NT2/D1 (cell line): ENCODE measurements around the gene DIAPH2.

ENCODE experiments used
- DNase-seq: peaks from one replicate; pipeline ENCODE4 v3.0.0-alpha.2; 2011; ENCODE audit warnings: low read depth, low spot score
- H3K27me3 ChIP-seq: 2 replicates; pipeline ENCODE4 v1.6.0; 2011; ENCODE audit warnings: mild to moderate bottlenecking; ENCODE audit not compliant: insufficient read length, insufficient read depth
- H3K36me3 ChIP-seq: 2 replicates; pipeline ENCODE4 v1.6.1; 2011; ENCODE audit warnings: mild to moderate bottlenecking, low read length, mixed read lengths; ENCODE audit not compliant: insufficient read depth, insufficient read length
- H3K4me1 ChIP-seq: 2 replicates; pipeline ENCODE4 v1.5.1; 2011; ENCODE audit not compliant: insufficient read depth, insufficient read length
- H3K4me3 ChIP-seq: 2 replicates; pipeline ENCODE4 v1.5.1; 2011; ENCODE audit warnings: low read depth; ENCODE audit not compliant: insufficient read length
- H3K9ac ChIP-seq: 2 replicates; pipeline ENCODE4 v1.6.0; 2011; ENCODE audit warnings: low read depth; ENCODE audit not compliant: insufficient read length
- H3K9me3 ChIP-seq: 2 replicates; pipeline ENCODE4 v1.5.1; 2011; ENCODE audit warnings: mild to moderate bottlenecking, low read length; ENCODE audit not compliant: insufficient read depth
- SUZ12 ChIP-seq: IDR thresholded peaks from 2 replicates; pipeline ENCODE4 v1.6.1; 2011; ENCODE audit not compliant: insufficient read length, insufficient read depth; ENCODE audit errors: extremely low read depth
- YY1 ChIP-seq: IDR thresholded peaks from 2 replicates; pipeline ENCODE4 v1.6.1; 2011; ENCODE audit not compliant: insufficient read length, insufficient read depth
- ZNF274 ChIP-seq: IDR thresholded peaks from 2 replicates; pipeline ENCODE4 v1.6.1; 2011; ENCODE audit warnings: mild to moderate bottlenecking, low read depth, low read length

Gene DIAPH2

GRCh38 chrX:96971812-96972211 is 287.2 kb downstream of the DIAPH2 start:
- Histone ChIP-seq H3K36me3 (no peaks in the 10 kb centered on the region), H3K9ac (no peak overlapping the region), H3K4me1 (no peaks in the 10 kb centered on the region), H3K27me3 (no peaks in the 10 kb centered on the region), H3K4me3 (no peak overlapping the region), H3K9me3 (no peaks in the 10 kb centered on the region)
- no peak for DNase-seq
- TF ChIP-seq YY1 (no peak), ZNF274 (no peak), SUZ12 (no peak)

- DNase-seq, result no peak
- no peaks in the 10 kb centered on the region for H3K27me3 ChIP-seq
- H3K4me1 ChIP-seq, result no peaks in the 10 kb centered on the region
- H3K36me3 ChIP-seq, result no peaks in the 10 kb centered on the region
- no peak for TF ChIP-seq SUZ12
- TF ChIP-seq YY1, result no peak
- TF ChIP-seq ZNF274, result no peak
- H3K9ac ChIP-seq, result no peak overlapping the region
- no peaks in the 10 kb centered on the region for H3K9me3 ChIP-seq
- no peak overlapping the region for H3K4me3 ChIP-seq
Measured at GRCh38 chrX:96978906-96979305, 294.3 kb downstream of the DIAPH2 start.

- Histone ChIP-seq H3K36me3 (no peaks in the 10 kb centered on the region), H3K4me3 (no peak overlapping the region), H3K27me3 (no peaks in the 10 kb centered on the region), H3K9ac (no peak overlapping the region), H3K9me3 (no peaks in the 10 kb centered on the region), H3K4me1 (no peaks in the 10 kb centered on the region)
- TF ChIP-seq YY1, result no peak
- no peak for TF ChIP-seq SUZ12
- TF ChIP-seq ZNF274, result no peak
- DNase-seq, result no peak
Measured at GRCh38 chrX:96979766-96980165, 295.1 kb downstream of the DIAPH2 start.

- no peak for TF ChIP-seq ZNF274
- TF ChIP-seq YY1, result no peak
- no peak for TF ChIP-seq SUZ12
- Histone ChIP-seq H3K4me3 (no peak overlapping the region), H3K9ac (no peak overlapping the region), H3K9me3 (no peaks in the 10 kb centered on the region), H3K36me3 (no peaks in the 10 kb centered on the region), H3K4me1 (no peaks in the 10 kb centered on the region), H3K27me3 (no peaks in the 10 kb centered on the region)
- DNase-seq, result no peak
Measured at GRCh38 chrX:96982161-96982560, 297.5 kb downstream of the DIAPH2 start.

- no peak for DNase-seq
- Histone ChIP-seq H3K4me3 (no peak overlapping the region), H3K9ac (no peak overlapping the region), H3K36me3 (no peaks in the 10 kb centered on the region), H3K9me3 (no peaks in the 10 kb centered on the region), H3K27me3 (no peaks in the 10 kb centered on the region), H3K4me1 (no peaks in the 10 kb centered on the region)
- no peak for TF ChIP-seq SUZ12
- no peak for TF ChIP-seq ZNF274
- TF ChIP-seq YY1, result no peak
Measured at GRCh38 chrX:96984538-96984937, 299.9 kb downstream of the DIAPH2 start.

- Histone ChIP-seq H3K9me3 (no peaks in the 10 kb centered on the region), H3K36me3 (no peaks in the 10 kb centered on the region), H3K4me1 (no peaks in the 10 kb centered on the region), H3K4me3 (no peak overlapping the region), H3K9ac (no peak overlapping the region), H3K27me3 (no peaks in the 10 kb centered on the region)
- no peak for TF ChIP-seq SUZ12
- no peak for TF ChIP-seq ZNF274
- TF ChIP-seq YY1, result no peak
- DNase-seq, result no peak
Measured at GRCh38 chrX:96985046-96985445, 300.4 kb downstream of the DIAPH2 start.

GRCh38 chrX:96987228-96987627 is 302.6 kb downstream of the DIAPH2 start:
- Histone ChIP-seq H3K9ac (no peak overlapping the region), H3K27me3 (no peaks in the 10 kb centered on the region)

More at GRCh38 chrX:96987228-96987627, 302.6 kb downstream of the DIAPH2 start:
- no peaks in the 10 kb centered on the region for H3K9me3 ChIP-seq
- H3K4me3 ChIP-seq, result no peak overlapping the region
- DNase-seq, result no peak
- TF ChIP-seq SUZ12 (no peak), ZNF274 (no peak), YY1 (no peak)
- no peaks in the 10 kb centered on the region for H3K36me3 ChIP-seq
- no peaks in the 10 kb centered on the region for H3K4me1 ChIP-seq
